K562 (cell line): ENCODE data around the gene CALCOCO2. TPM values are rescaled to one million over a fixed set of nuclear protein-coding genes. Genes with fewer than 3 reads are reported as not detected.
A peak's percentile ranks its signal among the peaks of the same experiment; 100 is the strongest.

Experiments used
- ATAC-seq: fragments of 200-7000 bp; cut with Tn5 transposase; 3 replicates; pipeline ENCODE4 v1.9.1; 2020; ENCODE audit warnings: moderate library complexity
- BruUV-seq: library from RNA; stranded (reverse); fragments of 400-500 nt; replicated peaks from 2 replicates; lab custom pipeline; 2021; lab: Mats Ljungman, UMichigan
- CTCF ChIA-PET: fragments of 300-600 bp; formaldehyde crosslinking; extraction: SDS; loops from one replicate; lab custom pipeline; 2021; ENCODE audit warnings: low intra/inter-chr PET ratio; lab: Yijun Ruan, JAX
- POLR2A ChIA-PET: fragments of 300-600, 350-650 bp; sonication (Branson Sonifier 250); formaldehyde crosslinking; extraction: SDS; loops from one replicate; lab custom pipeline; 2021; ENCODE audit warnings: antibody characterized with exemption, inconsistent platforms; lab: Yijun Ruan, JAX
- DNase-seq, 4 experiments: peaks; one replicate each; pipeline versions ENCODE4 v3.0.0 to v3.0.0-alpha.2; 2011 to 2018; ENCODE audit warnings: low spot score in 3 of 4, mixed read lengths in 3 of 4; ENCODE audit errors: extremely low read depth in 1 of 4
- FAIRE-seq: peaks from 2 replicates; lab custom pipeline; 2011; peaks lifted over from hg19 to GRCh38; lab: Jason Lieb, UNC
- H2AFZ ChIP-seq: 2 replicates; pipeline ENCODE4 v1.6.0; 2011; ENCODE audit warnings: low read depth, low read length, control low read depth, inconsistent platforms
- H3K27ac ChIP-seq: fragments of 200-600 bp; 3 replicates; pipeline ENCODE4 v1.8.0; 2011; ENCODE audit warnings: low read depth, mild to moderate bottlenecking, control low read depth, inconsistent platforms, low read length, moderate library complexity, mixed read lengths; ENCODE audit errors: extremely low read depth
- H3K27me3 ChIP-seq, 2 experiments: fragments of 300-600 bp in 1 of 2; 2 replicates in 1 of 2; 3 replicates in 1 of 2; pipeline versions ENCODE4 v1.6.0 to v1.8.0; 2011; ENCODE audit warnings: inconsistent platforms in 2 of 2, low read length in 2 of 2, mild to moderate bottlenecking in 1 of 2, mixed read lengths in 1 of 2, moderate library complexity in 1 of 2; ENCODE audit not compliant: control insufficient read depth in 2 of 2, insufficient read depth in 2 of 2
- H3K36me3 ChIP-seq: fragments of 300-600 bp; 3 replicates; pipeline ENCODE4 v1.8.0; 2011; ENCODE audit warnings: mild to moderate bottlenecking, low read length, inconsistent platforms; ENCODE audit not compliant: control insufficient read depth, insufficient read depth
- H3K4me1 ChIP-seq, 2 experiments: fragments of 200-600 bp in 1 of 2; replicated peaks in 1 of 2; 2 replicates in 1 of 2; 3 replicates in 1 of 2; pipeline versions ENCODE4 v1.5.1 to v1.8.0; 2011; ENCODE audit warnings: inconsistent platforms in 2 of 2, low read length in 2 of 2, mild to moderate bottlenecking in 1 of 2, mixed read lengths in 1 of 2, moderate library complexity in 1 of 2; ENCODE audit not compliant: control insufficient read depth in 2 of 2, insufficient read depth in 2 of 2
- H3K4me2 ChIP-seq: 2 replicates; pipeline ENCODE4 v1.6.1; 2011; ENCODE audit warnings: low read length, control low read depth, inconsistent platforms, mixed read lengths; ENCODE audit not compliant: insufficient read depth
- H3K4me3 ChIP-seq: fragments of 200-600 bp; sonication (generic), shearing (Covaris generic); 2 replicates; pipeline ENCODE4 v1.5.1; 2016; ENCODE audit warnings: control low read depth, inconsistent platforms
- H3K79me2 ChIP-seq: fragments of 200-600 bp; 3 replicates; pipeline ENCODE4 v1.8.0; 2011; ENCODE audit warnings: low read length, inconsistent platforms; ENCODE audit not compliant: control insufficient read depth, insufficient read depth
- H3K9ac ChIP-seq, 2 experiments: 2 replicates each; pipeline versions ENCODE4 v1.6.0 to v1.6.1; 2011; ENCODE audit warnings: low read depth in 2 of 2, low read length in 2 of 2, control low read depth in 1 of 2, inconsistent platforms in 1 of 2, mild to moderate bottlenecking in 1 of 2, mixed read lengths in 1 of 2; ENCODE audit not compliant: insufficient read depth in 1 of 2
- H3K9me1 ChIP-seq: one replicate; pipeline ENCODE4 v1.6.0; 2011; ENCODE audit warnings: inconsistent platforms, mild to moderate bottlenecking, low read length, moderate library complexity; ENCODE audit not compliant: control insufficient read depth, insufficient read depth
- H3K9me3 ChIP-seq: replicated peaks from 2 replicates; pipeline ENCODE4 v1.5.1; 2011; ENCODE audit warnings: low read depth, low read length, inconsistent platforms; ENCODE audit not compliant: control insufficient read depth, insufficient read depth
- H4K20me1 ChIP-seq: replicated peaks from 2 replicates; pipeline ENCODE4 v1.6.1; 2011; ENCODE audit warnings: low read length, inconsistent platforms, mixed read lengths; ENCODE audit not compliant: control insufficient read depth, insufficient read depth
- ARID2 ChIP-seq: fragments of 450-650 bp; IDR thresholded peaks from 2 replicates; pipeline ENCODE4 v1.6.1; 2017; ENCODE audit warnings: antibody characterized with exemption, mild to moderate bottlenecking
- CEBPG ChIP-seq, 3 experiments: fragments of 200-800 bp in 1 of 3; sonication (Bioruptor generic) in 1 of 3; sonication (generic) in 1 of 3; formaldehyde crosslinking in 1 of 3; IDR thresholded peaks in 2 of 3; conservative IDR thresholded peaks in 1 of 3; 2 replicates each; pipeline versions ENCODE4 v1.6.1 to v1.8.0; 2016 to 2022; ENCODE audit warnings: missing compliant biosample characterization in 2 of 3, missing genetic modification characterization in 2 of 3, mild to moderate bottlenecking in 1 of 3, missing genetic modification reagents in 1 of 3
- CHCHD3 ChIP-seq: fragments of 250-450 bp; sonication (Bioruptor Pico); IDR thresholded peaks from 2 replicates; pipeline ENCODE4 v2.1.2; 2022; ENCODE audit warnings: mild to moderate bottlenecking
- MTA1 ChIP-seq: fragments of 450-650 bp; IDR thresholded peaks from 2 replicates; pipeline ENCODE4 v1.6.1; 2017; ENCODE audit warnings: borderline replicate concordance
- PHTF2 ChIP-seq: fragments of 250-450 bp; sonication (Bioruptor Pico); IDR thresholded peaks from 2 replicates; pipeline ENCODE4 v1.5.0; 2021; ENCODE audit warnings: mild to moderate bottlenecking
- RBBP5 ChIP-seq: fragments of 200-600 bp; sonication (generic); IDR thresholded peaks from 2 replicates; pipeline ENCODE4 v1.6.1; 2012; ENCODE audit warnings: borderline replicate concordance, mild to moderate bottlenecking, low read length, control low read depth, inconsistent platforms; ENCODE audit not compliant: insufficient read depth, poor library complexity, severe bottlenecking
- SRSF1 ChIP-seq: fragments of 200-400 bp; formaldehyde crosslinking; IDR thresholded peaks from 2 replicates; pipeline ENCODE4 v1.6.1; 2017; ENCODE audit warnings: mild to moderate bottlenecking, low read depth, low read length, moderate library complexity
- SRSF7 ChIP-seq: fragments of 200-400 bp; formaldehyde crosslinking; optimal IDR thresholded peaks from 2 replicates; pipeline ENCODE3; 2017; ENCODE audit warnings: mild to moderate bottlenecking, low read depth, low read length
- ZNF24 ChIP-seq: fragments of 450-650 bp; IDR thresholded peaks from 2 replicates; pipeline ENCODE4 v1.6.1; 2016
- ZNF316 ChIP-seq: fragments of 450-650 bp; IDR thresholded peaks from 2 replicates; pipeline ENCODE4 v1.6.1; 2016
- WGBS: fragments of 100-300 bp; shearing (Covaris generic); methylation state at CpG from one replicate; pipeline ENCODE4 v1.1.6; 2016; ENCODE audit warnings: low coverage, mixed read lengths; ENCODE audit not compliant: insufficient coverage; ENCODE audit errors: missing lambda C conversion rate; 5-methylcytosine and 5-hydroxymethylcytosine counted together
- in situ Hi-C: fragments of 300-500 bp; cut with MboI; formaldehyde crosslinking; loops from 4 replicates; pipeline ENCODE4 v1.15.0; 2018; ENCODE audit warnings: inconsistent platforms, mixed read lengths
- intact Hi-C: fragments of 100-400 bp; cut with micrococcal nuclease; formaldehyde crosslinking; loops from 2 replicates; pipeline ENCODE4 v1.14.2; 2022
- polyA plus RNA-seq, 8 experiments: library from polyadenylated mRNA; depleted of rRNA in 4 of 8; stranded (reverse) in 5 of 8; unstranded in 3 of 8; fragments of >200 nt; fragmentation: Nextera tagmentation in 2 of 8; fragmentation: Illumina TruSeq in 1 of 8; extraction: Ambion mirVana in 2 of 8; extraction: Trizol in 1 of 8; gene quantifications; 2 replicates each; pipeline versions ENCODE4 v1.2.1 to v1.2.3, GENCODE V29; 2011 to 2014; ENCODE audit warnings: inconsistent platforms in 1 of 8, missing spikeins in 1 of 8
- total RNA-seq, 7 experiments: library from RNA; depleted of rRNA in 6 of 7; stranded (reverse); fragments of >200 nt in 6 of 7; fragmentation: Illumina TruSeq in 2 of 7; extraction: Trizol in 2 of 7; gene quantifications; 2 replicates each; pipeline versions ENCODE4 v1.2.1 to v1.2.3, GENCODE V29; 2011 to 2021; ENCODE audit warnings: low replicate concordance in 1 of 7
- TF ChIP-seq, protein P1 (sequence below): fragments of 450-650 bp; conservative IDR thresholded peaks from 2 replicates; pipeline ENCODE4 v1.6.1; 2016; ENCODE audit warnings: missing genetic modification characterization, low read depth, mild to moderate bottlenecking, missing compliant biosample characterization, moderate library complexity
- TF ChIP-seq, protein P2 (sequence below), 2 experiments: fragments of 450-650 bp in 1 of 2; sonication (generic) in 1 of 2; formaldehyde crosslinking in 1 of 2; IDR thresholded peaks in 1 of 2; conservative IDR thresholded peaks in 1 of 2; 2 replicates each; pipeline versions ENCODE4 v1.6.1 to v1.8.1; 2016 to 2023; ENCODE audit warnings: mild to moderate bottlenecking in 2 of 2, moderate library complexity in 2 of 2, inconsistent platforms in 1 of 2, missing genetic modification reagents in 1 of 2
- TF ChIP-seq, protein P3 (sequence below), 2 experiments: fragments of 450-650 bp in 1 of 2; sonication (generic) in 1 of 2; formaldehyde crosslinking; conservative IDR thresholded peaks; 2 replicates each; pipeline versions ENCODE4 v1.4.0 to v1.8.1; 2020 to 2022; ENCODE audit warnings: mild to moderate bottlenecking in 1 of 2, missing genetic modification reagents in 1 of 2
- TF ChIP-seq, protein P4 (sequence below): fragments of 250-450 bp; sonication (Bioruptor Pico); IDR thresholded peaks from 2 replicates; pipeline ENCODE4 v1.5.1; 2021; ENCODE audit warnings: mild to moderate bottlenecking

CALCOCO2 gene
- total and polyA plus RNA-seq, 9 of the 15 experiments (the other 6 are each of a cell fraction or from before 2014, with no cell fraction given), result 24.1 to 87.3 (median 67.5) TPM

DNA sequence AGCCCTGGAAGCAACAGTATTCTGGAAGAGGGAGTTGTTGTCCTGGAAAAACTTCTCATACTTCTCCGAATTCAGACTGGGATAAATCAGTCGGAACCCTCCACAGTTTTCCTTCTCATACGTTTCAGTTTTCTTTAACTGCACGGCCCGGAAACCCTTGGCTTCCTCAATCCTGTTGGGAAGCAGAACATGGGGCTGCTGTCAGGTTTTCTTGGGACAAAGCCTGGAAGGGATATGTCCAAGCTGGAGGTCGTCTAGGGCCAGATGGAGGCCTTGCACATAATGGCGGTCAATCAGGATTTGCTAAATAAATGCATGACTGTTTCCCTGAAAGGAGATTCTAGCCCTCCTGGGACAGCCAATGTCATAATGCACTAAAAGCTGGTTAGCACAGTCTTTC, 43.0 kb upstream of the CALCOCO2 start (continued):
- TF ChIP-seq, protein P1, sequence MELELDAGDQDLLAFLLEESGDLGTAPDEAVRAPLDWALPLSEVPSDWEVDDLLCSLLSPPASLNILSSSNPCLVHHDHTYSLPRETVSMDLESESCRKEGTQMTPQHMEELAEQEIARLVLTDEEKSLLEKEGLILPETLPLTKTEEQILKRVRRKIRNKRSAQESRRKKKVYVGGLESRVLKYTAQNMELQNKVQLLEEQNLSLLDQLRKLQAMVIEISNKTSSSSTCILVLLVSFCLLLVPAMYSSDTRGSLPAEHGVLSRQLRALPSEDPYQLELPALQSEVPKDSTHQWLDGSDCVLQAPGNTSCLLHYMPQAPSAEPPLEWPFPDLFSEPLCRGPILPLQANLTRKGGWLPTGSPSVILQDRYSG, result no peak
- TF ChIP-seq RBBP5, result no peak
- TF ChIP-seq ARID2, result no peak
- no peak for TF ChIP-seq MTA1
- TF ChIP-seq CHCHD3 (CRISPR knock-in tag), result no peak
- no peak for TF ChIP-seq ZNF316
- no peak for TF ChIP-seq PHTF2 (CRISPR knock-in tag)
- TF ChIP-seq, protein P2, sequence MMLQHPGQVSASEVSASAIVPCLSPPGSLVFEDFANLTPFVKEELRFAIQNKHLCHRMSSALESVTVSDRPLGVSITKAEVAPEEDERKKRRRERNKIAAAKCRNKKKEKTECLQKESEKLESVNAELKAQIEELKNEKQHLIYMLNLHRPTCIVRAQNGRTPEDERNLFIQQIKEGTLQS (IDR thresholded peaks at IDR 0.05), result no peak
- TF ChIP-seq, protein P2 (CRISPR knock-in tag; conservative IDR thresholded peaks at IDR 0.05), result no peak
- TF ChIP-seq, all 486 proteins: peak for 0

DNA sequence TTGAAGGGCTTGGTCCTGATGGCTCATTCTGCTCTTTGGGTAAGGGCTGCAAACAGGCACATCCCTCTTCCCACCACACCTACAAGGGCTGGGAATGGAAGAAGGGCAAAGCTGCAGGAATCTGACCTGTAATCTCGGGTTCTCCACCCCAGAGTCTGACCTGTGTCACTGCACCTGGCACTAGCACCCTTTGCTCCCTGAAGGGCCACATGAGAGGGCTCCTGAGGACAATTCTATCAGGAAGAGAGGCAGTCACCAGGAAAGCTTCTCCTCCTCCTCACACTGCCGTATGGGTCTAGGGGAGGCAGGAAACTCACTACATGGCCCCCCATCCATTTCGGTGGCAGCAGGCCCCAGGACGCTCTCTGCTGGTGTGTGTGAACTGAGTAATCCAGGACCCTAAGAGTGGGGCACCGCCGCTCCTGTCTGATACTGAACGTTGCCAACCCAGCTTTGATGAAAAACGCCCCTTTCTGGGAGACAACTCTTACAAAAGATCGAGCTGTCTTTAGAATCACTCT, 40.2 kb upstream of the CALCOCO2 start:
- no peak overlapping the region; the same call in 1 of the 2 replicates for H3K4me2 ChIP-seq
- in situ Hi-C loops, result no loop called here
- TF ChIP-seq, protein P3, sequence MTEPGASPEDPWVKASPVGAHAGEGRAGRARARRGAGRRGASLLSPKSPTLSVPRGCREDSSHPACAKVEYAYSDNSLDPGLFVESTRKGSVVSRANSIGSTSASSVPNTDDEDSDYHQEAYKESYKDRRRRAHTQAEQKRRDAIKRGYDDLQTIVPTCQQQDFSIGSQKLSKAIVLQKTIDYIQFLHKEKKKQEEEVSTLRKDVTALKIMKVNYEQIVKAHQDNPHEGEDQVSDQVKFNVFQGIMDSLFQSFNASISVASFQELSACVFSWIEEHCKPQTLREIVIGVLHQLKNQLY (CRISPR knock-in tag; conservative IDR thresholded peaks at IDR 0.05), result no peak
- TF ChIP-seq CEBPG (CRISPR knock-in tag; IDR thresholded peaks at IDR 0.05) (no peak), CEBPG (tag; conservative IDR thresholded peaks at IDR 0.05 in 1 of 2, IDR thresholded peaks at IDR 0.05 in 1 of 2) (no peak), SRSF1 (no peak), SRSF7 (no peak), ZNF24 (no peak)
- TF ChIP-seq, protein P4, sequence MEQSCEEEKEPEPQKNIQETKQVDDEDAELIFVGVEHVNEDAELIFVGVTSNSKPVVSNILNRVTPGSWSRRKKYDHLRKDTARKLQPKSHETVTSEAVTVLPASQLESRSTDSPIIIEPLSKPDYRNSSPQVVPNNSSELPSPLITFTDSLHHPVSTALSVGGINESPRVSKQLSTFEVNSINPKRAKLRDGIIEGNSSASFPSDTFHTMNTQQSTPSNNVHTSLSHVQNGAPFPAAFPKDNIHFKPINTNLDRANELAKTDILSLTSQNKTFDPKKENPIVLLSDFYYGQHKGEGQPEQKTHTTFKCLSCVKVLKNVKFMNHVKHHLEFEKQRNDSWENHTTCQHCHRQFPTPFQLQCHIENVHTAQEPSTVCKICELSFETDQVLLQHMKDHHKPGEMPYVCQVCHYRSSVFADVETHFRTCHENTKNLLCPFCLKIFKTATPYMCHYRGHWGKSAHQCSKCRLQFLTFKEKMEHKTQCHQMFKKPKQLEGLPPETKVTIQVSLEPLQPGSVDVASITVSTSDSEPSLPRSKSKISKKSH, result no peak

More for the DNA sequence above, 40.2 kb upstream of the CALCOCO2 start:
- intact Hi-C loops, result loop anchor here (1.0 kb wide), 2 partner anchors 66 to 112 kb away; no protein-coding TSS in a partner anchor
- DNase-seq, result peak in 1 of 4 experiments; percentile 7
- H3K9me1 ChIP-seq, result no peaks in the 10 kb centered on the region
- ChIA-PET POLR2A (interaction anchor here (0.6 to 1.3 kb wide), 9 partner anchors 11 to 119 kb away, joined by 3 to 5 read pairs (median 4); no protein-coding TSS in a partner anchor), CTCF (interaction anchor here (1.2 to 4.3 kb wide), 4 partner anchors 66 to 455 kb away, joined by 4 to 31 read pairs (median 8); no protein-coding TSS in a partner anchor)
- peaks cover 56 to 85% of the 10 kb centered on the region in 2 experiments for H3K27me3 ChIP-seq
- no TSS peak for BruUV-seq
- H3K4me1 ChIP-seq, result peaks cover 0 to 3% of the 10 kb centered on the region in 2 experiments; a peak in 2 of 5 replicates
- H2AFZ ChIP-seq, result peak overlapping the region; percentile 35
- no peak for FAIRE-seq
- no peak overlapping the region for H3K27ac ChIP-seq
- no peaks in the 10 kb centered on the region for H3K36me3 ChIP-seq
- no peak overlapping the region for H3K9ac ChIP-seq
- WGBS, result 7% methylated on average over 9 of the region's 9 CpGs
- no peaks in the 10 kb centered on the region for H3K9me3 ChIP-seq
- peaks cover 4% of the 10 kb centered on the region for H4K20me1 ChIP-seq
- no peaks in the 10 kb centered on the region for H3K79me2 ChIP-seq
- no peak overlapping the region for H3K4me3 ChIP-seq
- ATAC-seq, result peak; percentile 71
